ENCODE measurements around the gene FOXP1.

The FOXP1 gene

GRCh38 chr3:71290301-71290700 lies 293.2 kb downstream of the FOXP1 start:
- DNase-seq: no peak

GRCh38 chr3:71288269-71288930 lies 295.1 kb downstream of the FOXP1 start:
- DNase-seq: no peak

GRCh38 chr3:71285086-71285485 lies 298.4 kb downstream of the FOXP1 start:
- DNase-seq: no peak

- no peak for DNase-seq
Observed at GRCh38 chr3:71282976-71283375, 300.6 kb downstream of the FOXP1 start.

- DNase-seq: no peak
Observed at GRCh38 chr3:71281280-71281679, 302.2 kb downstream of the FOXP1 start.

GRCh38 chr3:71277341-71277740 lies 306.2 kb downstream of the FOXP1 start:
- DNase-seq: no peak

- DNase-seq: no peak
Observed at GRCh38 chr3:71276531-71276930, 307.0 kb downstream of the FOXP1 start.

GRCh38 chr3:71273453-71273852 lies 310.1 kb downstream of the FOXP1 start:
- no peak for DNase-seq

- DNase-seq: no peak
Observed at GRCh38 chr3:71271596-71271995, 311.9 kb downstream of the FOXP1 start.

- DNase-seq: no peak
Observed at GRCh38 chr3:71269906-71270305, 313.6 kb downstream of the FOXP1 start.

GRCh38 chr3:71268462-71268999 lies 315.0 kb downstream of the FOXP1 start:
- no peak for DNase-seq

GRCh38 chr3:71266875-71267274 lies 316.7 kb downstream of the FOXP1 start:
- no peak for DNase-seq

- no peak for DNase-seq
Observed at GRCh38 chr3:71265365-71265915, 318.1 kb downstream of the FOXP1 start.

- DNase-seq: no peak
Observed at GRCh38 chr3:71264840-71265239, 318.7 kb downstream of the FOXP1 start.

- no peak for DNase-seq
Observed at GRCh38 chr3:71262364-71263265, 320.9 kb downstream of the FOXP1 start.

GRCh38 chr3:71260782-71261181 lies 322.7 kb downstream of the FOXP1 start:
- no peak for DNase-seq

GRCh38 chr3:71258526-71258925 lies 325.0 kb downstream of the FOXP1 start:
- no peak for DNase-seq

- no peak for DNase-seq
Observed at GRCh38 chr3:71258116-71258515, 325.4 kb downstream of the FOXP1 start.

- DNase-seq: no peak
Observed at GRCh38 chr3:71255498-71255897, 328.0 kb downstream of the FOXP1 start.

- no peak for DNase-seq
Observed at GRCh38 chr3:71254281-71255057, 329.1 kb downstream of the FOXP1 start.

- DNase-seq: no peak
Observed at GRCh38 chr3:71253169-71253568, 330.4 kb downstream of the FOXP1 start.

- DNase-seq: no peak
Observed at GRCh38 chr3:71252466-71252865, 331.1 kb downstream of the FOXP1 start.

All from NCI-H526 treated with DMSO at 0.1 percent for 48 hours (cell line).